HUDEP-2 (cell line): ENCODE measurements around the gene FAM83F.
A peak's percentile ranks its signal among the peaks of the same experiment; 100 is the strongest.

Experiments
- DNase-seq, 76 experiments: peaks; one replicate each; lab custom pipeline; 2025; ENCODE audit not compliant: unreplicated experiment in 76 of 76; lab: John Stamatoyannopoulos, UW

Gene FAM83F

DNA sequence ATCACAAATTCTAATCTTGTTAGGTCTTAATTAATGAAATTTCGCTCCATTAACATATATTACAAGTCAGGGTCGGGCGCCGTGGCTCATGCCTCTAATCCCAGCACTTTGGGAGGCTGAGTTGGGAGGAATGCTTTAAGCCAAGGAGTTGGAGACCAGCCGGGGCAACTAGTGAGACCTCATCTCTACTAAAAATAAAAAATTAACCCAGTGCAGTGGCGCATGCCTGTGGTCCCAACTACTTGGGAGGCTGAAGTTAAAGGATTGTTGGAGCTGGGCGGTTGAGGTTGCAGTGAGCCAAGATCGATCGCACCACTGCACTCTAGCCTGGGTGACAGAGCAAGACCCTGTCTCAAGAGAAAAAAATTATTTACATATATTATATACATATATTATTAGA lies 32.7 kb upstream of the FAM83F start:
- DNase-seq = no peak

GRCh38 chr22:39965748-39966147 lies 29.0 kb upstream of the FAM83F start:
- DNase-seq = peak in 57 of 76 experiments; percentile 15 to 77 (median 48)

DNA sequence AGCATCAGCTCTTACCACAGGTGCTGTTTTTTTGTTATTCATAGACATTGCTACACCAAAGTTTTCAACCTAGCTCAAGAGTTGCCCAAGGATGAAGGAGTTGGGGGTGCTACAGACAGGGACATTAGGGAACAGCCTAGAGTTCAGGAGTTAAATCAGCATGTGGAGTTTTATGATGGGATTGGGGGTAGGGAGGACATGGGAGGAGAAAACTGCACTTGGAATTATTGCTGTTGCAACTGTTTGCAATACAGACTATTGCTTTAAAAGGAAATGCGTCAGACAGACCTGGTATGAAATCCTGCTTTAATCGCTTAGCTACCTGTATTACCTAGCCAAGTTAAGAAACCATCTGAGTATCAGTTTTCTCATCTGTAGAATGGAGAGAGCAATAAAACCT lies 28.3 kb upstream of the FAM83F start:
- no peak for DNase-seq

DNA sequence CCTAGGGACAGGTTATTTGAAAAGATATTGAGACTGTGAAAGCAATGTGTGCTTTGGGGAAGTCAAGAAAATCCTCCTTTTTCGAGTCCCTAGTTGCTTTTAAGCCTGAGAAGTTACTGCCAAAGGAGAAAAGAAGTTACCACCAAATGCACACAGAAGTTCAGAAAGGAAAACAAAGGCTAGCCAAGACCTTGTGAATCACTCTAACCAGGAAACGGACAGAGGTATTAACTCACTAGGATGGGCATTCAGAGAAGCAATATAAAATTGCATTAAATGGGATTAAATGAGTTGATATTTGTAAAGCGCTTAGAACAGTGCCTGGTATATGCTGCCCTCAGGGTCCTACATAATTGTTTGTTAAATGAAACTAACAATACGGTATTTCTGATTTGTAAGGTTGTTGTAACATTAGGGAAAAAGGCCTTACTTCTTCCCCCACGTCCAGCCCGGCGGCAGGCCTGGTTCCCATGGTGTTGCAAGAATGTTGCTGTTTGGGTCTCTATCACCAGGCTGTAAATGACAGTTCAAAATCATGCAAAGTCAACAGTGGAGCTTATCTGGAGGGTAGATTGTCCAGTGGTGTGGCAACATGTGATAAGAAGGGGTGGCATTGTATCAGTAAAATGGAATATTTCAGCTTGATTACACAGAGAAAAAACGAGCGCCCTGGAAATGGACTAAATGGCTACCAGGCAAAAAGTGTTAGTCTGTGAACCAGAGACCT lies 27.5 kb upstream of the FAM83F start:
- peak in 73 of 76 experiments; percentile 30 to 96 (median 75) for DNase-seq

- peak in 3 of 76 experiments; percentile 29 to 50 (median 43) for DNase-seq
These were observed 26.5 kb upstream of the FAM83F start for GRCh38 chr22:39967996-39968972.

GRCh38 chr22:39970742-39971141 lies 24.0 kb upstream of the FAM83F start:
- DNase-seq = no peak

DNA sequence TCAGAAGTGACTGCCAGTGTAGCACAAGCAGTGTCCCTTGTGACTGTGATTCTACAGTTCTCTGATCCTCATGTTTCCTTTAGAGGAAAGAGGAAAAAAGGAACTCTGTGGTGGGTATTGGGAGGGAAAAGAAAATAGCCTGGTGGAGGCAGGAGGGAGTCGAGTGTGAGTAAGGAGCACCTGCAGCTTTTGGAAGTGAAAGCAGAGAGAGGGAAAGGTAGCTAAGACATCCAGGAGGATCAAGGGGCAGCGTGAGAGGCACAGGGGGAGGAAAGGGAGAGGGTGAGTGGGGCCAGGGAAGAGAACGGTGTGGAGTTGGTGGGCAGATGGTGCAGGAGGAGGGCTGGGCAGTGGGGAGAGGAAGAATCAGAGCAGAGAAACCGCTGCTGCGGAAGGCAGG lies 22.1 kb upstream of the FAM83F start:
- DNase-seq = no peak

DNA sequence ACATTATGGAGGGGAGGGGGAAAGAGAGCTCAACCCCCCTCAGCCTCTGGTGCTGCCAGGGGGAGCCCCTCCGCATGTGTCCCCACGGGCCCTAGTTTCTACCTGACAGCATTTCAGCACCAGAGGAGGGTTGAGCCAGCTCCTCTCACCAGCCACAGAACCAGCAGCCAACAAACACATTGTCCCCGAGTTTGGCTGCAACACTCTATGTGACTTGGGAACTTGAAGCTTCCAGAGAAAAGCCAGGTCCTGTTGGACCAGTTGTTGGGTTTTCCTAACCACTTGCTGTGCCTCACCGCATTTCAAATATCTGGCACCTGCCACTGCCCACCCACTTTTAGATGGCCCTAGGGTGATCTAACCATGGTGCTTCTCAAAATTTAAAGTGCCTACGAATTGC lies 21.1 kb upstream of the FAM83F start:
- no peak for DNase-seq

GRCh38 chr22:39974065-39974464 lies 20.7 kb upstream of the FAM83F start:
- no peak for DNase-seq

DNA sequence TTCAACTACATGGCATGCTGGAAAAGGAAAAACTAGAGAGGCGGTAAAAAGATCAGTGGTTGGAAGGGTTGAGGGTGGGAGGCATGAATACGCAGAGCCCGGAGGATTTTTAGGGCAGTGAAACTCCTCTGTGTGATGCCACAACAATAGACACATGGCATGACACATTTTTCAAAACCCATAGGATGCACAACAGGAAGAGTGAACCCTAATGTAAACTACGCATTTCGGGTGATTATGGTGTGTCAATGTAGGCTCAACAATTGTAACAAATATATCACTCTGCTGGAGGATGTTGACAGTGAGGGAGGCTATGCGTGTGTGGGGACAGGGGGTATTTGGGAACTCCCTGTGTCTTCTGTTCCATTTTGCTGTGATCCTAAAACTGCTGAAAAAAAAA lies 15.7 kb upstream of the FAM83F start:
- DNase-seq = no peak

- no peak for DNase-seq
These were observed 15.3 kb upstream of the FAM83F start for GRCh38 chr22:39979458-39979857.

- no peak for DNase-seq
These were observed 14.2 kb upstream of the FAM83F start for GRCh38 chr22:39980596-39980995.

- no peak for DNase-seq
These were observed 11.4 kb upstream of the FAM83F start for GRCh38 chr22:39983346-39983745.

GRCh38 chr22:39984006-39984405 lies 10.7 kb upstream of the FAM83F start:
- peak in 9 of 76 experiments; percentile 11 to 56 (median 29) for DNase-seq

GRCh38 chr22:39984746-39985145 lies 10.0 kb upstream of the FAM83F start:
- peak in 61 of 76 experiments; percentile 7 to 75 (median 47) for DNase-seq

- DNase-seq = peak in 27 of 76 experiments; percentile 12 to 56 (median 32)
These were observed 9.2 kb upstream of the FAM83F start for GRCh38 chr22:39985383-39986035.

GRCh38 chr22:39988386-39989114 lies 6.2 kb upstream of the FAM83F start:
- DNase-seq = peak in 27 of 76 experiments; percentile 9 to 63 (median 30)

GRCh38 chr22:39989633-39990032 lies 5.1 kb upstream of the FAM83F start:
- no peak for DNase-seq

- peak in 25 of 76 experiments; percentile 13 to 67 (median 37) for DNase-seq
These were observed 4.1 kb upstream of the FAM83F start for GRCh38 chr22:39990686-39991085.

DNA sequence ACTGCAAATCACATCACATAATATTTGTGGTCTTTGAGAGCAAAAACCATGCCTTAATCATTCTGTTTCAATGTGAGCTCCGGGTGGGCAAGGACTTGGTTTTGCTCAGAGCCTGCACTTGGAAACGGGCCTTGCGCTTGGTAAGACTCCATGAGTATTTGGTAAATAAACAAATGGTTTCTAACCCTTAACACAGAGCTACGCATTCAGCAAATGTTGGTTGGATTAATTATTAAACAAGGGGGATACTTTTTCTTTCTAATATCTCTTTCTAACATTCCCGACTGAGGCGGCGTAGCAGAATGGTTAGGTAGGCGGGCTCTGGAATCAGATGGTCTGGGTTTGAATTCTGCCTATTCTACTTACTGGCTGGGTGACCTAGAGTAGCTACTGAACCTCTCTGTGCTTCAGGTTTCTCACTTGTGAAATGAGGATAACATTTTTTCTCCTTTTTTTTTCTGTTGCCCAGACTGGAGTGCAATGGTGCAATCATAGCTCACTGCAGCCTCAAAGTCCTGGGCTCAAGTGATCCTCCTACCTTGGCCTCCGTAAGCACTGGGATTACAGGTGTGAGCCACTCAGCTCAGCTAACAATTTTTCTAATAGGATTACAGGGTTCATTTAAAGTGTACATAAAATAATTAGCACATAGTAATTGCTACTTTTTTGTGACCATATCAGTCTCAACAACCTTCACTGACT lies 3.4 kb upstream of the FAM83F start:
- peak in 1 of 76 experiments; percentile 7 for DNase-seq
